T-cell (primary cell): ENCODE measurements around the gene LRRC75A. TPM values are rescaled to one million over a fixed set of nuclear protein-coding genes. Genes with fewer than 3 reads are reported as not detected.

Source experiments
- ATAC-seq, 4 experiments: fragments of 200-7000 bp in 3 of 4; fragments of 150-1000 bp in 1 of 4; cut with Tn5 transposase; replicated peaks in 1 of 4; 1 replicate in 3 of 4; 2 replicates in 1 of 4; pipeline ENCODE4 v1.10.0; 2021; ENCODE audit warnings: moderate library complexity in 3 of 4, mild to moderate bottlenecking in 2 of 4, moderate number of reproducible peaks in 1 of 4
- CTCF ChIA-PET, 2 donors: fragments of 300-600 bp; sonication (Branson Sonifier 250); formaldehyde crosslinking; loops; one replicate each; lab custom pipeline; 2022; ENCODE audit warnings: antibody characterized with exemption in 2 of 2; lab: Charles Lee
- POLR2A ChIA-PET, 2 donors: fragments of 300-600 bp; sonication (Branson Sonifier 250); formaldehyde crosslinking; loops; one replicate each; lab custom pipeline; 2022; ENCODE audit warnings: antibody characterized with exemption in 2 of 2; lab: Charles Lee
- DNase-seq, 35 experiments: peaks; one replicate each; pipeline versions ENCODE4 v3.0.0 to v3.0.0-alpha.2; 2013 to 2023
- H3K27ac ChIP-seq: one replicate; pipeline ENCODE4 v1.5.1; 2013; ENCODE audit warnings: low read length
- H3K27me3 ChIP-seq, 2 experiments: replicated peaks in 1 of 2; 1 replicate in 1 of 2; 2 replicates in 1 of 2; pipeline versions ENCODE4 v1.6.1 to v1.7.0; 2013; ENCODE audit warnings: low read length in 1 of 2, mixed read lengths in 1 of 2; ENCODE audit not compliant: control insufficient read depth in 2 of 2, insufficient read depth in 2 of 2; ENCODE audit errors: extremely low read depth in 1 of 2
- H3K36me3 ChIP-seq, 2 donors: 1 replicate in 1 of 2; 2 replicates in 1 of 2; pipeline versions ENCODE4 v1.6.1 to v1.7.0; 2013; ENCODE audit warnings: low read length in 1 of 2; ENCODE audit not compliant: control insufficient read depth in 2 of 2, insufficient read depth in 1 of 2; ENCODE audit errors: extremely low read depth in 1 of 2
- H3K4me1 ChIP-seq, 2 experiments: 1 replicate in 1 of 2; 2 replicates in 1 of 2; pipeline versions ENCODE4 v1.6.1 to v1.7.0; 2013; ENCODE audit warnings: low read length in 2 of 2, mixed read lengths in 1 of 2; ENCODE audit not compliant: insufficient read depth in 2 of 2, control insufficient read depth in 1 of 2; ENCODE audit errors: extremely low read depth in 1 of 2
- H3K4me3 ChIP-seq, 2 donors: 1 replicate in 1 of 2; 2 replicates in 1 of 2; pipeline versions ENCODE4 v1.5.1 to v1.7.0; 2013; ENCODE audit warnings: mild to moderate bottlenecking in 2 of 2, low read length in 1 of 2, moderate library complexity in 1 of 2; ENCODE audit not compliant: control insufficient read depth in 1 of 2; ENCODE audit errors: extremely low read depth in 1 of 2
- H3K9me3 ChIP-seq: 2 replicates; pipeline ENCODE4 v1.7.0; 2013
- H3K27ac Mint-ChIP-seq, 2 donors: one replicate each; pipeline ENCODE4 v1.8.0; 2020 to 2021; ENCODE audit warnings: mild to moderate bottlenecking in 2 of 2, mixed read lengths in 2 of 2
- H3K27me3 Mint-ChIP-seq, 2 donors: one replicate each; pipeline ENCODE4 v1.8.0; 2021 to 2022; ENCODE audit warnings: mixed read lengths in 2 of 2
- H3K36me3 Mint-ChIP-seq: one replicate; pipeline ENCODE4 v1.8.0; 2021; ENCODE audit warnings: mixed read lengths
- H3K4me1 Mint-ChIP-seq, 3 donors: one replicate each; pipeline ENCODE4 v1.8.0; 2020 to 2022; ENCODE audit warnings: mixed read lengths in 3 of 3, mild to moderate bottlenecking in 1 of 3
- H3K4me3 Mint-ChIP-seq, 3 donors: one replicate each; pipeline ENCODE4 v1.8.0; 2020 to 2022; ENCODE audit warnings: mild to moderate bottlenecking in 3 of 3, mixed read lengths in 3 of 3, moderate library complexity in 3 of 3
- H3K9me3 Mint-ChIP-seq, 3 donors: one replicate each; pipeline ENCODE4 v1.8.0; 2020 to 2022; ENCODE audit warnings: mixed read lengths in 3 of 3
- WGBS: methylation state at CpG from one replicate; pipeline ENCODE4 v1.1.5; 2013; ENCODE audit warnings: missing lambda C conversion rate; ENCODE audit not compliant: insufficient coverage; 5-methylcytosine and 5-hydroxymethylcytosine counted together
- total RNA-seq, 35 experiments: library from RNA in 6 of 35; stranded (reverse) in 6 of 35; fragments of 120-200 nt in 1 of 35; gene quantifications; one replicate each; pipeline versions ENCODE4 v1.2.1 to v1.2.4 and lab custom pipeline; 2013 to 2026

LRRC75A gene
- total RNA-seq, 5 donors from 2014 or later (not counting 1 experiment from before 2014, with no cell fraction given), result 3.5 to 7.8 (median 5.4) TPM

GRCh38 chr17:16429083-16429482 is 62.9 kb downstream of the LRRC75A start:
- CTCF ChIA-PET, result interaction anchor here in 1 of 2 donors (1.8 kb wide), 1 partner anchor 10 kb away, joined by 6 read pairs; no protein-coding TSS in a partner anchor

GRCh38 chr17:16428098-16428882 is 63.7 kb downstream of the LRRC75A start:
- Mint-ChIP-seq H3K4me1 (peaks cover 0 to 2% (median 0%) of the 10 kb centered on the region in 3 donors), H3K27me3 (no peaks in the 10 kb centered on the region), H3K27ac (no peak overlapping the region), H3K9me3 (no peaks in the 10 kb centered on the region), H3K4me3 (no peak overlapping the region), H3K36me3 (peaks cover 24% of the 10 kb centered on the region)
- Histone ChIP-seq H3K27me3 (no peaks in the 10 kb centered on the region), H3K9me3 (no peaks in the 10 kb centered on the region), H3K4me1 (no peaks in the 10 kb centered on the region), H3K4me3 (no peak overlapping the region), H3K27ac (no peak overlapping the region), H3K36me3 (peaks cover 31 to 68% of the 10 kb centered on the region in 2 donors)
- 100% methylated on average over 3 of the region's 15 CpGs for WGBS
- ChIA-PET POLR2A (interaction anchor here in 1 of 2 donors (0.7 kb wide), 1 partner anchor 845 kb away, joined by 3 read pairs; no protein-coding TSS in a partner anchor), CTCF (interaction anchor here in 1 of 2 donors (1.1 to 1.8 kb wide), 3 partner anchors 10 to 93 kb away, joined by 3 to 6 read pairs (median 3); no protein-coding TSS in a partner anchor)
- ATAC-seq (peak; percentile 70 to 79 (median 72)), DNase-seq (peak in 20 of 35 experiments; percentile 13 to 53 (median 34))

More at GRCh38 chr17:16429083-16429482, 62.9 kb downstream of the LRRC75A start:
- Mint-ChIP-seq H3K9me3 (no peaks in the 10 kb centered on the region), H3K4me1 (peaks cover 0 to 2% (median 0%) of the 10 kb centered on the region in 3 donors), H3K36me3 (peaks cover 24% of the 10 kb centered on the region), H3K4me3 (no peak overlapping the region), H3K27me3 (no peaks in the 10 kb centered on the region), H3K27ac (peak overlapping the region in 1 of 2 donors; percentile 58)
- Histone ChIP-seq H3K9me3 (no peaks in the 10 kb centered on the region), H3K27ac (no peak overlapping the region), H3K4me1 (no peaks in the 10 kb centered on the region), H3K36me3 (peaks cover 31 to 62% of the 10 kb centered on the region in 2 donors), H3K4me3 (no peak overlapping the region), H3K27me3 (no peaks in the 10 kb centered on the region)
- ATAC-seq (no peak), DNase-seq (no peak)
- WGBS, result 97% methylated on average over 7 of the region's 9 CpGs
- POLR2A ChIA-PET, result no interaction called here

GRCh38 chr17:16427020-16427419 is 65.0 kb downstream of the LRRC75A start:
- H3K36me3 Mint-ChIP-seq, result peaks cover 34% of the 10 kb centered on the region
- Histone ChIP-seq H3K27ac (no peak overlapping the region), H3K4me3 (no peak overlapping the region), H3K4me1 (peaks cover 0 to 4% of the 10 kb centered on the region in 2 experiments), H3K27me3 (no peaks in the 10 kb centered on the region), H3K36me3 (peaks cover 37 to 71% of the 10 kb centered on the region in 2 donors), H3K9me3 (no peaks in the 10 kb centered on the region)
- no peak overlapping the region for H3K4me3 Mint-ChIP-seq
- no peaks in the 10 kb centered on the region for H3K27me3 Mint-ChIP-seq
- ATAC-seq (no peak), DNase-seq (no peak)
- H3K9me3 Mint-ChIP-seq, result no peaks in the 10 kb centered on the region
- peaks cover 0 to 6% (median 3%) of the 10 kb centered on the region in 3 donors for H3K4me1 Mint-ChIP-seq
- peak overlapping the region in 1 of 2 donors; percentile 16 for H3K27ac Mint-ChIP-seq
- CTCF ChIA-PET, result interaction anchor here in 1 of 2 donors (1.4 kb wide), 1 partner anchor 95 kb away, joined by 3 read pairs; no protein-coding TSS in a partner anchor
- 100% methylated on average over 1 of the region's 3 CpGs for WGBS
- POLR2A ChIA-PET, result no interaction called here

GRCh38 chr17:16425698-16426659 is 66.0 kb downstream of the LRRC75A start:
- no peak overlapping the region for H3K27ac ChIP-seq
- H3K9me3 ChIP-seq, result no peaks in the 10 kb centered on the region
- Mint-ChIP-seq H3K4me3 (no peak overlapping the region), H3K27me3 (no peaks in the 10 kb centered on the region), H3K36me3 (peaks cover 34% of the 10 kb centered on the region), H3K9me3 (no peaks in the 10 kb centered on the region), H3K4me1 (peaks cover 2 to 6% (median 6%) of the 10 kb centered on the region in 3 donors), H3K27ac (peak overlapping the region in 1 of 2 donors; percentile 9)
- DNase-seq (no peak), ATAC-seq (no peak)
- 95% methylated on average over 13 of the region's 20 CpGs for WGBS
- no peaks in the 10 kb centered on the region for H3K27me3 ChIP-seq
- ChIA-PET POLR2A (no interaction called here), CTCF (no interaction called here)
- H3K36me3 ChIP-seq, result peaks cover 37 to 69% of the 10 kb centered on the region in 2 donors
- no peak overlapping the region for H3K4me3 ChIP-seq
- H3K4me1 ChIP-seq, result peaks cover 0 to 4% of the 10 kb centered on the region in 2 experiments

GRCh38 chr17:16425202-16425601 is 66.8 kb downstream of the LRRC75A start:
- CTCF ChIA-PET, result no interaction called here
- no peak overlapping the region for H3K27ac ChIP-seq
- H3K27me3 ChIP-seq, result no peaks in the 10 kb centered on the region
- no peak overlapping the region for H3K4me3 ChIP-seq
- H3K9me3 ChIP-seq, result no peaks in the 10 kb centered on the region
- Mint-ChIP-seq H3K36me3 (peaks cover 32% of the 10 kb centered on the region), H3K4me1 (peaks cover 10 to 13% (median 13%) of the 10 kb centered on the region in 3 donors), H3K27ac (no peak overlapping the region), H3K27me3 (no peaks in the 10 kb centered on the region), H3K4me3 (no peak overlapping the region), H3K9me3 (no peaks in the 10 kb centered on the region)
- peaks cover 37 to 71% of the 10 kb centered on the region in 2 donors for H3K36me3 ChIP-seq
- WGBS, result 100% methylated on average over 4 of the region's 6 CpGs
- POLR2A ChIA-PET, result no interaction called here
- peaks cover 0 to 6% of the 10 kb centered on the region in 2 experiments for H3K4me1 ChIP-seq
- no peak for DNase-seq
- no peak for ATAC-seq
